Neuronal stem cell (in vitro differentiated cells): ENCODE measurements around the gene SIK1.
"Not testable (repeated sequence)": the region's sequence is repeated elsewhere in the genome, so short reads cannot be mapped to it uniquely, and the experiment has no call there.

ENCODE experiments used
- DNase-seq: peaks from one replicate; pipeline ENCODE4 v3.0.0-alpha.2; 2013; ENCODE audit warnings: low spot score
- H2AFZ ChIP-seq: one replicate; pipeline ENCODE4 v1.6.1; 2013; ENCODE audit warnings: mild to moderate bottlenecking, low read length, inconsistent platforms
- H2AK5ac ChIP-seq: 2 replicates; pipeline ENCODE4 v1.6.1; 2013; ENCODE audit warnings: low read depth, mild to moderate bottlenecking, inconsistent platforms, low read length, moderate library complexity, mixed read lengths
- H2BK120ac ChIP-seq: 2 replicates; pipeline ENCODE4 v1.6.1; 2013; ENCODE audit warnings: low read depth, mild to moderate bottlenecking, inconsistent platforms, low read length, moderate library complexity, mixed read lengths
- H2BK12ac ChIP-seq: one replicate; pipeline ENCODE4 v1.6.1; 2013; ENCODE audit warnings: low read length, inconsistent platforms
- H2BK15ac ChIP-seq: 2 replicates; pipeline ENCODE4 v1.6.1; 2013; ENCODE audit warnings: mild to moderate bottlenecking, low read length, inconsistent platforms, mixed read lengths
- H2BK5ac ChIP-seq: one replicate; pipeline ENCODE4 v1.6.1; 2013; ENCODE audit warnings: inconsistent platforms, mild to moderate bottlenecking, low read length, moderate library complexity
- H3K14ac ChIP-seq: one replicate; pipeline ENCODE4 v1.6.1; 2013; ENCODE audit warnings: low read length, inconsistent platforms
- H3K18ac ChIP-seq: 2 replicates; pipeline ENCODE4 v1.6.1; 2013; ENCODE audit warnings: low read length, inconsistent platforms
- H3K23ac ChIP-seq: 2 replicates; pipeline ENCODE4 v1.6.1; 2013; ENCODE audit warnings: low read depth, mild to moderate bottlenecking, mixed read lengths, low read length, inconsistent platforms; ENCODE audit not compliant: poor library complexity
- H3K27ac ChIP-seq: replicated peaks from 3 replicates; pipeline ENCODE4 v1.5.1; 2013; ENCODE audit warnings: low read length, inconsistent platforms
- H3K27me3 ChIP-seq, 3 experiments: 2 replicates each; pipeline ENCODE4 v1.6.1; 2013; ENCODE audit warnings: low read length in 3 of 3, mild to moderate bottlenecking in 2 of 3, inconsistent platforms in 1 of 3, low read depth in 1 of 3, mixed read lengths in 1 of 3, moderate library complexity in 1 of 3; ENCODE audit not compliant: control insufficient read depth in 3 of 3, insufficient read depth in 3 of 3
- H3K36me3 ChIP-seq, 2 donors: replicated peaks in 1 of 2; 2 replicates each; pipeline ENCODE4 v1.6.1; 2013; ENCODE audit warnings: low read length in 2 of 2; ENCODE audit not compliant: control insufficient read depth in 2 of 2, insufficient read depth in 2 of 2
- H3K4ac ChIP-seq: 2 replicates; pipeline ENCODE4 v1.6.1; 2013; ENCODE audit warnings: inconsistent platforms, mild to moderate bottlenecking, low read length, moderate library complexity
- H3K4me1 ChIP-seq, 2 donors: 1 replicate in 1 of 2; 2 replicates in 1 of 2; pipeline ENCODE4 v1.6.1; 2013; ENCODE audit warnings: low read length in 2 of 2, low read depth in 1 of 2; ENCODE audit not compliant: control insufficient read depth in 2 of 2, insufficient read depth in 1 of 2
- H3K4me2 ChIP-seq: one replicate; pipeline ENCODE4 v1.6.1; 2013; ENCODE audit warnings: mild to moderate bottlenecking, low read length, inconsistent platforms; ENCODE audit not compliant: insufficient read depth, poor library complexity, severe bottlenecking
- H3K4me3 ChIP-seq, 2 donors: 2 replicates each; pipeline ENCODE4 v1.5.1; 2013; ENCODE audit warnings: low read length in 2 of 2, mild to moderate bottlenecking in 2 of 2, inconsistent platforms in 1 of 2, moderate library complexity in 1 of 2
- H3K79me1 ChIP-seq: one replicate; pipeline ENCODE4 v1.6.1; 2013; ENCODE audit warnings: low read depth, mild to moderate bottlenecking, inconsistent platforms, low read length, moderate library complexity
- H3K9ac ChIP-seq: one replicate; pipeline ENCODE4 v1.6.1; 2013; ENCODE audit warnings: mild to moderate bottlenecking, low read depth, low read length, inconsistent platforms; ENCODE audit not compliant: poor library complexity
- H3K9me3 ChIP-seq, 2 donors: replicated peaks in 1 of 2; 2 replicates each; pipeline versions ENCODE3 to v1.6.1; 2013; ENCODE audit warnings: low read length in 2 of 2, mild to moderate bottlenecking in 2 of 2, inconsistent platforms in 1 of 2, low read depth in 1 of 2, mixed read lengths in 1 of 2, moderate library complexity in 1 of 2; ENCODE audit not compliant: control insufficient read depth in 2 of 2, insufficient read depth in 1 of 2
- H4K8ac ChIP-seq: one replicate; pipeline ENCODE4 v1.6.1; 2013; ENCODE audit warnings: low read depth, mild to moderate bottlenecking, inconsistent platforms, low read length, moderate library complexity
- H4K91ac ChIP-seq: one replicate; pipeline ENCODE4 v1.6.1; 2013; ENCODE audit warnings: low read length, low read depth, mild to moderate bottlenecking, inconsistent platforms; ENCODE audit not compliant: poor library complexity
- WGBS, 2 donors: extraction: QIAGEN DNeasy Blood & Tissue Kit; methylation state at CpG; one replicate each; pipeline ENCODE4 v1.1.7; 2013; ENCODE audit warnings: missing lambda C conversion rate in 2 of 2, mixed read lengths in 1 of 2; ENCODE audit not compliant: insufficient read length in 2 of 2, insufficient replicate concordance in 1 of 2; ENCODE audit errors: extremely low coverage in 2 of 2; 5-methylcytosine and 5-hydroxymethylcytosine counted together

SIK1 gene

GRCh38 chr21:43398533-43398932 is 28.4 kb downstream of the SIK1 start:
- not testable (repeated sequence) for H3K9me3 ChIP-seq
- WGBS, 2 donors, result no CpG with 5 or more reads among the region's 12 CpGs

GRCh38 chr21:43398000-43398399 is 28.9 kb downstream of the SIK1 start:
- H3K4me2 ChIP-seq, H3K9ac ChIP-seq, H2BK5ac ChIP-seq, H4K8ac ChIP-seq, H4K91ac ChIP-seq, H2AFZ ChIP-seq, H3K4me3 ChIP-seq, H2BK15ac ChIP-seq, H2BK12ac ChIP-seq, H3K9me3 ChIP-seq, H3K79me1 ChIP-seq, H3K36me3 ChIP-seq, H2BK120ac ChIP-seq, H3K4ac ChIP-seq, H2AK5ac ChIP-seq, DNase-seq, H3K14ac ChIP-seq, H3K18ac ChIP-seq, H3K4me1 ChIP-seq, H3K23ac ChIP-seq, H3K27me3 ChIP-seq, H3K27ac ChIP-seq: not testable (repeated sequence)
- no CpG with 5 or more reads among the region's 3 CpGs for WGBS, 2 donors

More at GRCh38 chr21:43398533-43398932, 28.4 kb downstream of the SIK1 start:
- H3K4me1 ChIP-seq, H3K4me3 ChIP-seq, H2BK12ac ChIP-seq, H2BK15ac ChIP-seq, H3K79me1 ChIP-seq, H3K36me3 ChIP-seq, H3K4me2 ChIP-seq, H4K8ac ChIP-seq, H2BK5ac ChIP-seq, H3K9ac ChIP-seq, H2BK120ac ChIP-seq, H3K18ac ChIP-seq, H2AFZ ChIP-seq, H3K14ac ChIP-seq, DNase-seq, H3K27me3 ChIP-seq, H3K27ac ChIP-seq, H2AK5ac ChIP-seq, H3K23ac ChIP-seq, H4K91ac ChIP-seq, H3K4ac ChIP-seq: not testable (repeated sequence)

GRCh38 chr21:43397439-43397808 is 29.5 kb downstream of the SIK1 start:
- H2BK5ac ChIP-seq, H3K4ac ChIP-seq, H3K36me3 ChIP-seq, H3K14ac ChIP-seq, H2AK5ac ChIP-seq, H3K23ac ChIP-seq, H2BK120ac ChIP-seq, H3K27me3 ChIP-seq, H2AFZ ChIP-seq, H4K91ac ChIP-seq, H3K4me3 ChIP-seq, H3K4me1 ChIP-seq, H3K27ac ChIP-seq, H3K4me2 ChIP-seq, H2BK12ac ChIP-seq, H2BK15ac ChIP-seq, H3K9ac ChIP-seq, H3K18ac ChIP-seq, DNase-seq, H3K9me3 ChIP-seq, H3K79me1 ChIP-seq, H4K8ac ChIP-seq: not testable (repeated sequence)
- no CpG with 5 or more reads among the region's 15 CpGs for WGBS, 2 donors

GRCh38 chr21:43396788-43397438 is 30.0 kb downstream of the SIK1 start:
- H3K4ac ChIP-seq, H2BK120ac ChIP-seq, H4K91ac ChIP-seq, H3K18ac ChIP-seq, H3K9ac ChIP-seq, H2BK5ac ChIP-seq, H3K4me1 ChIP-seq, H2BK12ac ChIP-seq, H2BK15ac ChIP-seq, H2AK5ac ChIP-seq, H3K79me1 ChIP-seq, H2AFZ ChIP-seq, DNase-seq, H3K14ac ChIP-seq, H3K4me2 ChIP-seq, H3K4me3 ChIP-seq, H3K23ac ChIP-seq, H4K8ac ChIP-seq, H3K27ac ChIP-seq, H3K27me3 ChIP-seq, H3K9me3 ChIP-seq, H3K36me3 ChIP-seq: not testable (repeated sequence)
- WGBS, 2 donors, result no CpG with 5 or more reads among the region's 27 CpGs
